GM12891 (cell line): ENCODE results near the gene PAK5.

Source experiments
- POLR2AphosphoS5 ChIP-seq: IDR thresholded peaks from 2 replicates; pipeline ENCODE4 v1.6.1; 2011; ENCODE audit warnings: low read depth, low read length, control low read depth
- TAF1 ChIP-seq: IDR thresholded peaks from 2 replicates; pipeline ENCODE4 v1.6.1; 2011; ENCODE audit warnings: low read depth, low read length, control low read depth

- TF ChIP-seq TAF1 = no peak
- TF ChIP-seq POLR2AphosphoS5 = no peak
Measured at GRCh38 chr20:9867196-9867980, 28.5 kb upstream of the PAK5 start.
